ENCODE measurements around the gene FSCN2.
A peak's percentile ranks its signal among the peaks of the same experiment; 100 is the strongest.
"Not testable (repeated sequence)": the region's sequence is repeated elsewhere in the genome, so short reads cannot be mapped to it uniquely, and the experiment has no call there.

FSCN2 gene

DNA sequence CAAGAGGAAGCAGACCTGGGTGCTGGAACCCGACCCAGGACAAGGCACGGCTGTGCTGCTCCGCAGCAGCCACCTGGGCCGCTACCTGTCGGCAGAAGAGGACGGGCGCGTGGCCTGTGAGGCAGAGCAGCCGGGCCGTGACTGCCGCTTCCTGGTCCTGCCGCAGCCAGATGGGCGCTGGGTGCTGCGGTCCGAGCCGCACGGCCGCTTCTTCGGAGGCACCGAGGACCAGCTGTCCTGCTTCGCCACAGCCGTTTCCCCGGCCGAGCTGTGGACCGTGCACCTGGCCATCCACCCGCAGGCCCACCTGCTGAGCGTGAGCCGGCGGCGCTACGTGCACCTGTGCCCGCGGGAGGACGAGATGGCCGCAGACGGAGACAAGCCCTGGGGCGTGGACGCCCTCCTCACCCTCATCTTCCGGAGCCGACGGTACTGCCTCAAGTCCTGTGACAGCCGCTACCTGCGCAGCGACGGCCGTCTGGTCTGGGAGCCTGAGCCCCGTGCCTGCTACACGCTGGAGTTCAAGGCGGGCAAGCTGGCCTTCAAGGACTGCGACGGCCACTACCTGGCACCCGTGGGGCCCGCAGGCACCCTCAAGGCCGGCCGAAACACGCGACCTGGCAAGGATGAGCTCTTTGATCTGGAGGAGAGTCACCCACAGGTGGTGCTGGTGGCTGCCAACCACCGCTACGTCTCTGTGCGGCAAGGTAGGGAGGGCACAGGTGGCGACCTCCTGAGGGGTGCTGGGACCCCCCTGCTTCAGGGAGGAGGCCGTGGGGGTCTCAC is 667 bp downstream of the FSCN2 start:
- DNase-seq = no peak

- DNase-seq = no peak
Observed at GRCh38 chr17:81529437-81529803, 1.2 kb downstream of the FSCN2 start.

DNA sequence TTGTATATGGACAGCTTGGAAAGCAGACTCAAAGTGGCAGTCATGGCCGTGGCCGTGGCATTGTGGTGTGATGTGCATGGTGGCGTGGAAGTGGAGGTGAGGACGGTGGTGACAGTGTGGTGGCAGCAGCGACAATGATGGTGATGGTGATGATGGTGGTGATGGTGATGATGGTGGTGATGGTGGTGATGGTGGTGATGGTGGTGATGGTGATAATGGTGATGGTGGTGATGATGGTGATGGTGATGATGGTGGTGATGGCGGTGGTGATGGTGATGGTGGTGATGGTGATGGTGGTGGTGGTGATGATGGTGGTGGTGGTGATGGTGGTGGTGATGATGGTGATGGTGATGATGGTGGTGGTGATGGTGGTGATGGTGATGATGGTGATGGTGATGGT is 2.8 kb downstream of the FSCN2 start:
- not testable (repeated sequence) for DNase-seq

GRCh38 chr17:81531998-81532404 is 3.8 kb downstream of the FSCN2 start:
- not testable (repeated sequence) for DNase-seq

DNA sequence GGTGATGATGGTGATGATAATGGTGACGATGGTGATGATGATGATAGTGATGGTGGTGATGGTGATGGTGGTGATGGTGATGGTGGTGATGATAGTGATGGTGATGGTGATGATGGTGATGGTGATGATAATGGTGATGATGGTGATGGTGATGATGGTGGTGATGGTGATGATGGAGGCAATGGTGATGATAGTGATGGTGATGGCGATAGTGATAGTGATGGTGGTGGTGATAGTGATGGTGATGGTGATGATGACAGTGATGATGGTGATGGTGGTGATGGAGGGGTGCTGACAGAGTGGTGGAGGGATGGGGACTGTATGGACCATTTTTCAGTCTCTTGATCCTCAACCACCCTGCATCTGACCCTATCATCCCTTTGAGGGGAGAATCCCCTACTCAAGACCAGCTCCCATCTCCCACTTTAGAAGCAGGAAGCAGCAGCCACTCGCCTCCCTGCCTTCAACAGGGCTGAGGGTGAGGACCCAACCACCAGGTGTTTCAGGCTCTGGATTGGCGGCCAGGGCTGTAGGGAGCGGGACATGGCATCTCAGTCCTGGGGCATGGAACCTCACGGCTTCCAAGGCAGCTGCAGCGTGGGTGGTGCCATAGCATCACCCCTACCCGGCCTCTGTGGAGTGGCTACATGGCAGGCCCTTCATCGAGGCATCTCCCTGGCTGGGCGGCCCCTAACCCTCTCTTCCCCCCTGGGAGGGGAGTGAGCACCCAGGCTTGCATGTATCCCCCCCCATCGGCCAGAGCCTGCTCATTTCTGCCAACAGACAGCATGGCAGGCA is 4.5 kb downstream of the FSCN2 start:
- DNase-seq = no peak

DNA sequence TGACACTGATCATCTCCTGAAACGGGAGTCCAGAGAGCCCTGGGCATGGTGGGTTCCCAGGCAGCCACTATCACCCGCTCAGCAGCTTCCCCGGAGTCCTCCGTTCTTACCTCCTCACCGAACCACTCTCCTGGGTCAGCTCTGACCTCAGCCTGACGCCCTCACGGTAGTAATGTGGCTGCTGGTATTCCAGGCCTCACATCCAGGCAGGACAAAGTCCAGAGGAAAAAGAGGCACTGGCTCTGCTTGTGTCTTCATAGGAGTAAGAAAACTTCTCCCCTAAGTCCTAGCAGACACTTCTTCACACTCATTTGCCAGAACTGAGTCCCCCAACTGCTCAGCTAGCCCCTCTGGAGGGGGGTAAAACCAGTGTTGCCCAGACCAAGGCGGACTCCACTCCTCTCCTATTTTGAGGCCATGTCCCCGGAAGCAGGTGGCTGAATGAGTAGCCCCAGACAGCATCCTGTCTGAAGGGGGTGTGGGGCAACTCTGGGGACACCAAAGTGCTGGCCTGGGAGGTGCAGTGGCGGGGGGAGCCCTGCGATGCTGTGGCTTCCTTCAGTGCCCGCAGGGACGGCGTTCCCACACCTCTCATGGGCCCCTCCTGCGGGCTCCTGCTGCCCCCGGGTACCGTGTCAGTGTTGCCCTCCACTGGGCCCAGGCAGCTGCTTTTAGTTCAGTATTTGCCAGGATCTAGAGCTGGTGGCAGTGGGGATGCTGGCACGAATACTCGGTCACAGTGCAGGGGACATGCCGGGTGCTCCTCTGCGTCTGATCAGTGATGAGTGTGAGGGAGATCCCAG is 5.4 kb downstream of the FSCN2 start:
- DNase-seq = no peak

DNA sequence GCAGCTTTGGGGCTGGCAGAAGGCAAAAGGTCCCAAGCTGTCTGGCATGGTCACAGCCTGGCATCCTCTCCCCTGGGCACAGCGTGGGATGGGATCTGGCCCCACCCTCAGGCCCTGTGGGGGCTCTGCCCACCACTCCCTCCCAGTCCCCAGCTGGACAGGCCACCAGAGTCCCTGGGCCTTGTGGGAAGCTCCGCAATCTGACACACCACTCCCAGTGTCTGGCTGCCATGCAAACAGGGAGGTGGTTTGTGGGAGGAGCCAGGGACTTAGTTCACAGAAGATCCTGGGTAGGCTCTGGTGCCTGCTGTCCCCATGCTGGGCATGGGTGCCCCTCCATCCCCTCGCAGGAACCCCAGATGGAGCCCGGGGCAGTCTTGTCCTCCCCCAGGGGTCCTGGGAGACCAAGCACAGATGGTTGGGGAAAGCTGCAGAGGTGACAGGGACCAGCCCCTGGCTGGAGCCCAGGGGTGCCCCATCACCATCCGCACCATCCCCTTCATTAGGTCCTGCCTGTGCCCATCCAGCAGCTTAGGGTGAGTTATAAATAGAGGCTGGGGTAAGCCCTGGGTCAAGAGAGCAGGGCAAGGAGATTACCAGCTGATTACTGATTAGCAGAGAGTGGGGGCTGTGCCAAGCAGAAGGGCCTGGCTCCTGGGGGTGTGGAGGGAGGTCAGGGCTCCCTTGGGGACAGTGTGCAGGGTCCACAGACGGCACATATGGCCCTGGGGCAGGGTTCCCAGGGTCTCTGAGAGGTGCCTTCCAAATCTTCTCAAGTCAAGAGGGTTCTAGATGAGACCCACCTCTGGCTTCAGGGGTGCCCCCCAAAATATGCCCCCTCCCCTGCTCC is 6.2 kb downstream of the FSCN2 start:
- DNase-seq = no peak

GRCh38 chr17:81535007-81535328 is 6.8 kb downstream of the FSCN2 start:
- DNase-seq = no peak

DNA sequence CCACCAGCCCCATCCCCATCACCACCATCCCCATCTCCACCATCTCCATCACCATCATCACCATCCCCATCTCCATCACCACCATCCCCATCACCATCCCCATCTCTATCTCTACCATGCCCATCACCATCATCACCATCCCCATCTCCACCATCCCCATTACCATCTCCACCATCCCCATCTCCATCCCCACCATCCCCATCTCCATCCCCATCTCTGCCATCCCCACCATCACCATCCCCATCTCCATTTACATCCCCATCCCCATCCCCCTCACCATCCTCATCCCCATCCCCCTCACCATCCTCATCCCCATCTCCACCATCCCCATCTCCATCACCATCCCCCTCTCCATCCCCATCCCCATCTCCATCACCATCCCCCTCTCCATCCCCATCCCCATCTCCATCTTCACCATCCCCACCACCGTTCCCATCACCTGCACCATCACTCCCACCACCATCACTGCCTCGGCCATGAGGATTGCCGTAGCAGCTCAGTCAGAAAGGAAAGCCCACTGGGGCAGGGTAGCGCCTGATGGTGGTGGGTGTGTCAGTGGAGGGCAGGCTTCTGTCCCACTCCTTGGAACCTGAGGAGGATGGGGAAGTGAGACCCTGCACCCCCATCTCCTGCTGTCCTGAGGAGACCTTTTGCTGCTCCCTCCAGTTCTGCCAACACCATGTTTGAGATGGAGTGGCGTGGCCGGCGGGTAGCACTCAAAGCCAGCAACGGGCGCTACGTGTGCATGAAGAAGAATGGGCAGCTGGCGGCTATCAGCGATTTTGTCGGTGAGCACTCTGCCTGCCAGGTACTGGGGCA is 7.5 kb downstream of the FSCN2 start:
- DNase-seq = no peak

- no peak for DNase-seq
Observed at GRCh38 chr17:81536299-81537290, 8.4 kb downstream of the FSCN2 start.

DNA sequence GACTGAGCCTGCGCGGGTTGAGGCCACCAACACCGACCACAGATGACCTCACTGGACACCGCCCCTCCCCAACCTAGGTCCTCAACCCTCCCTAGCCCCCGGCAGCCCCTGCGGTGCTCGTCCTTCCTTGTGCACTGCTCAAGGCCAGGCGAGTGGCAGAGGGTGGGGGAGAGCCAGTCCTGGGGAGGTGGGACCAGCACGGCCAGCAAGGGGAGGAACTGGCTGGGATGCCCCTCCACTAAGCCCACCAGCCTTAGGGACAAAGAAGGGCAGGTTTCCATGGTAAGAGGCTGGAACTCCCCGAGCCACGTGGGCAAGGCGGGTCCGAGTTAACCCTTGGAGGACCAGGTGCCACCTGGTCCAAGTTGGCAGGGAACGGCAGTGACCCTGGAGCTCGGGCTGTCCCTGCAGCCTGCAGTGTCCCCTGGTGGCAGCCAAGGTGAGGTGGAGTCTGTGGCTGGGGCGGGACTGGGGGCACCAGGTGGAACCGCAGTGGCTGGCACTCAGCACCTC is 9.2 kb downstream of the FSCN2 start:
- DNase-seq = peak; percentile 29

GRCh38 chr17:81537856-81538555 is 9.8 kb downstream of the FSCN2 start:
- no peak for DNase-seq

GRCh38 chr17:81538651-81539570 is 10.7 kb downstream of the FSCN2 start:
- no peak for DNase-seq

DNA sequence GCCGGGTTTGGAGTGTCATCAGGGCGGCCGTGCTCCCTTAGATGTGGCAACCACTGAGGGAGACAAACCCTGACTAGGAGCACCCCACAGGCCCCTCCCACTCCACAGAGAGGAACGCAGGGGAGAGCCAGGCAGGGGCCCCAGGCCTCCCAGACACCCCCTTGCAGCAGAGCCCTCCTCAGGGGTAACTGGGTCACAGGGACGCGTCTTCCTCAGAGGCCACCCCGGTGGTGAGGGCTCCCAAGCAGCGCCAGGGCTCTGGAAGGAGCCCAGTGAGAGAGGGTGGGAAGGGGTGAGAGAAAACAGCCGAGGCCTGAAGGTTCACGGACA is 11.4 kb downstream of the FSCN2 start:
- DNase-seq = no peak

- no peak for DNase-seq
Observed at GRCh38 chr17:81539961-81540675, 11.9 kb downstream of the FSCN2 start.

GRCh38 chr17:81540676-81541027 is 12.5 kb downstream of the FSCN2 start:
- DNase-seq = no peak

DNA sequence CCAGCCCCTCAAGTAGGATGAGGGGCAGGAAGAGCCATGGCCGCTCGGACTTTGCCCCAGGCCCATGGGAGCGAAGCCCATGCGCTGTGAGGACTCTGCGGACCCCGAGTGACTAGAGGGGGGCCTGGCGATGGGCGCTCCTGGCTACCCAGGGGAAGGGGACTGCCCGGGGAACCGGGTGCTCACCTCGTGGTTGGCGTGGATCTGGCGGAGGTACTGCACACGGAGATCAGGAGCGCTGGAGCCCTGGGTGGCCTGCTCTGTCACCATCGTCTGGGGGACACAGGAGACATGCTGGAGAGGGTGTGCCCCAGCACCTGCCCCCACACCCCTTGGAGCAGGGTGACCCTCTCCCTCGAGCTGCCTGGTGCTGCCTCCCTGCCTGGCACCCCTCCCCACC is 12.9 kb downstream of the FSCN2 start:
- DNase-seq = no peak

All from activated T-cell treated with anti-CD3 and anti-CD28 coated beads for 4 hours (primary cell).